ENCODE measurements around the gene COL19A1. TPM values are rescaled to one million over a fixed set of nuclear protein-coding genes. Genes with fewer than 3 reads are reported as not detected.
A peak's percentile ranks its signal among the peaks of the same experiment; 100 is the strongest.

COL19A1 gene
- polyA plus RNA-seq (2012; rRNA removed), result 0.10 and 0.15 TPM in 2 replicates
- polyA plus RNA-seq (2012; cell fraction: cytosol; rRNA removed), result 0.09 and 0.16 TPM in 2 replicates
- polyA plus RNA-seq (2012; cell fraction: nucleus; rRNA removed), result 0.12 and 0.24 TPM in 2 replicates

DNA sequence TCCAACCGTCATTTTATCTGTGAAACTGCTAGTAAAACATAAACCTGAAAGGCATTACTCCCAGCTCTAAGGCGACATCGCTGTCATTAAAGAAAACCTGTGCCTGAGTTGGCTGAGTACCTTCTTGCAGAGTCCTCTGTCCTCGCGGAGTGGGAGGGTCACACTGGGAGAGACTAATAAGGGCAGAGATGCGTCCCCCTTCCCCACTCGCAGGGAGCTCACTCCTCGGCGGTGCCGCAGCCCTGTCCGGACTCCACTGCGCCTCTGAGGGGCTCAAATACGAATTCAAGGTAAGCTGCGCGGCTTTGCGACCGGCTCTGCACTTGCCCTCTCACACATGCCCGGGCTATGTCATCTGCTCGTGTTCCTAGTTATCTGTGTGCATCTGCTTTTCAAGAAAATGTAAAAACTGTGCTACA lies at the start of gene COL19A1:
Gene COL19A1, plus strand, starts transcription at position 206 of the 419 bp plus-strand sequence. CDS start 13,012 bp downstream, outside the sequence.
- peak; percentile 34 for DNase-seq
- peaks cover 0 to 8% of the 10 kb centered on the region in 2 experiments; a peak in 3 of 4 replicates for H3K4me1 ChIP-seq (ENCODE audit: control insufficient read depth in 1 of 2, insufficient read depth in 2 of 2, low read depth in 1 of 2, low read length in 1 of 2)
- peak within 1 kb of the TSS; percentile 40; the same call in 1 of the 2 replicates for H3K9ac ChIP-seq
- H3F3A ChIP-seq (replicated peaks; ENCODE audit: insufficient read depth), result peaks cover 7% of the 10 kb centered on the region
- WGBS (ENCODE audit: low lambda C conversion rate), result 26% methylated on average over 19 of the region's 19 CpGs
- H3K4me2 ChIP-seq, result peak within 1 kb of the TSS; percentile 86
- CTCF ChIA-PET, result interaction anchor here (1.0 to 1.3 kb wide), 3 partner anchors 16 to 48 kb away, joined by 3 read pairs; no protein-coding TSS in a partner anchor
- POLR2A ChIA-PET, result no interaction called here
- H3K9me3 ChIP-seq, result no peaks in the 10 kb centered on the region
- H4K20me1 ChIP-seq (ENCODE audit: insufficient read depth), result no peaks in the 10 kb centered on the region
- peak within 1 kb of the TSS; percentile 65 to 70 for H3K4me3 ChIP-seq (ENCODE audit: low read depth in 2 of 2, low read length in 1 of 2)
- peak within 1 kb of the TSS; percentile 85 for H2AFZ ChIP-seq (ENCODE audit: low read depth)
- no peaks in the 10 kb centered on the region; the same call in 1 of the 2 replicates for H3K79me2 ChIP-seq (ENCODE audit: insufficient read depth)
- no peaks in the 10 kb centered on the region for H3K27me3 ChIP-seq (ENCODE audit: insufficient read depth)
- peak within 1 kb of the TSS; percentile 22 to 30; a peak in 2 of 4 replicates for H3K27ac ChIP-seq (ENCODE audit: low read depth in 2 of 2, low read length in 1 of 2)
- no peak for TF ChIP-seq JUND (IDR thresholded peaks at IDR 0.05)
- no peak for TF ChIP-seq MXI1 (IDR thresholded peaks at IDR 0.05; ENCODE audit: low read depth, low read length)
- TF ChIP-seq RFX5 (IDR thresholded peaks at IDR 0.05; ENCODE audit: low read length), result no peak
- TF ChIP-seq SIN3A (IDR thresholded peaks at IDR 0.05; ENCODE audit: borderline replicate concordance, low read depth, low read length), result no peak
- no peak for TF ChIP-seq SMC3 (IDR thresholded peaks at IDR 0.05; ENCODE audit: low read depth, low read length)
- no peak for TF ChIP-seq NFIC (IDR thresholded peaks at IDR 0.05; ENCODE audit: borderline replicate concordance)
- TF ChIP-seq, protein P1, sequence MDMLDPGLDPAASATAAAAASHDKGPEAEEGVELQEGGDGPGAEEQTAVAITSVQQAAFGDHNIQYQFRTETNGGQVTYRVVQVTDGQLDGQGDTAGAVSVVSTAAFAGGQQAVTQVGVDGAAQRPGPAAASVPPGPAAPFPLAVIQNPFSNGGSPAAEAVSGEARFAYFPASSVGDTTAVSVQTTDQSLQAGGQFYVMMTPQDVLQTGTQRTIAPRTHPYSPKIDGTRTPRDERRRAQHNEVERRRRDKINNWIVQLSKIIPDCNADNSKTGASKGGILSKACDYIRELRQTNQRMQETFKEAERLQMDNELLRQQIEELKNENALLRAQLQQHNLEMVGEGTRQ (IDR thresholded peaks at IDR 0.05; ENCODE audit: borderline replicate concordance, low read depth, low read length), result no peak
- TF ChIP-seq FOXM1 (IDR thresholded peaks at IDR 0.05; ENCODE audit: low read depth), result no peak
- TF ChIP-seq, protein P2, sequence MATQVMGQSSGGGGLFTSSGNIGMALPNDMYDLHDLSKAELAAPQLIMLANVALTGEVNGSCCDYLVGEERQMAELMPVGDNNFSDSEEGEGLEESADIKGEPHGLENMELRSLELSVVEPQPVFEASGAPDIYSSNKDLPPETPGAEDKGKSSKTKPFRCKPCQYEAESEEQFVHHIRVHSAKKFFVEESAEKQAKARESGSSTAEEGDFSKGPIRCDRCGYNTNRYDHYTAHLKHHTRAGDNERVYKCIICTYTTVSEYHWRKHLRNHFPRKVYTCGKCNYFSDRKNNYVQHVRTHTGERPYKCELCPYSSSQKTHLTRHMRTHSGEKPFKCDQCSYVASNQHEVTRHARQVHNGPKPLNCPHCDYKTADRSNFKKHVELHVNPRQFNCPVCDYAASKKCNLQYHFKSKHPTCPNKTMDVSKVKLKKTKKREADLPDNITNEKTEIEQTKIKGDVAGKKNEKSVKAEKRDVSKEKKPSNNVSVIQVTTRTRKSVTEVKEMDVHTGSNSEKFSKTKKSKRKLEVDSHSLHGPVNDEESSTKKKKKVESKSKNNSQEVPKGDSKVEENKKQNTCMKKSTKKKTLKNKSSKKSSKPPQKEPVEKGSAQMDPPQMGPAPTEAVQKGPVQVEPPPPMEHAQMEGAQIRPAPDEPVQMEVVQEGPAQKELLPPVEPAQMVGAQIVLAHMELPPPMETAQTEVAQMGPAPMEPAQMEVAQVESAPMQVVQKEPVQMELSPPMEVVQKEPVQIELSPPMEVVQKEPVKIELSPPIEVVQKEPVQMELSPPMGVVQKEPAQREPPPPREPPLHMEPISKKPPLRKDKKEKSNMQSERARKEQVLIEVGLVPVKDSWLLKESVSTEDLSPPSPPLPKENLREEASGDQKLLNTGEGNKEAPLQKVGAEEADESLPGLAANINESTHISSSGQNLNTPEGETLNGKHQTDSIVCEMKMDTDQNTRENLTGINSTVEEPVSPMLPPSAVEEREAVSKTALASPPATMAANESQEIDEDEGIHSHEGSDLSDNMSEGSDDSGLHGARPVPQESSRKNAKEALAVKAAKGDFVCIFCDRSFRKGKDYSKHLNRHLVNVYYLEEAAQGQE (IDR thresholded peaks at IDR 0.05; ENCODE audit: low read depth, low read length), result no peak
- no peak for TF ChIP-seq TEAD4 (IDR thresholded peaks at IDR 0.05; ENCODE audit: borderline replicate concordance, insufficient read depth)
- TF ChIP-seq, protein P3, sequence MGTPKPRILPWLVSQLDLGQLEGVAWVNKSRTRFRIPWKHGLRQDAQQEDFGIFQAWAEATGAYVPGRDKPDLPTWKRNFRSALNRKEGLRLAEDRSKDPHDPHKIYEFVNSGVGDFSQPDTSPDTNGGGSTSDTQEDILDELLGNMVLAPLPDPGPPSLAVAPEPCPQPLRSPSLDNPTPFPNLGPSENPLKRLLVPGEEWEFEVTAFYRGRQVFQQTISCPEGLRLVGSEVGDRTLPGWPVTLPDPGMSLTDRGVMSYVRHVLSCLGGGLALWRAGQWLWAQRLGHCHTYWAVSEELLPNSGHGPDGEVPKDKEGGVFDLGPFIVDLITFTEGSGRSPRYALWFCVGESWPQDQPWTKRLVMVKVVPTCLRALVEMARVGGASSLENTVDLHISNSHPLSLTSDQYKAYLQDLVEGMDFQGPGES (IDR thresholded peaks at IDR 0.05; ENCODE audit: low read depth, low read length), result no peak
- H3K9me2 ChIP-seq, result no peaks in the 10 kb centered on the region
- H3K36me3 ChIP-seq (replicated peaks in 1 of 2; ENCODE audit: control insufficient read depth in 1 of 2, insufficient read depth in 2 of 2, low read length in 1 of 2), result no peaks in the 10 kb centered on the region

Measured in SK-N-SH (cell line).